Heart right ventricle (tissue), 16 donors: Measurements from ENCODE around the gene SMYD5. TPM values are rescaled to one million over a fixed set of nuclear protein-coding genes. Genes with fewer than 3 reads are reported as not detected.

ENCODE experiments used
- ATAC-seq, 8 donors: fragments of 200-7000 bp; cut with Tn5 transposase; one replicate each; pipeline ENCODE4 v1.9.1; 2020; ENCODE audit warnings: mild to moderate bottlenecking in 8 of 8, moderate library complexity in 8 of 8, moderate number of reproducible peaks in 1 of 8
- DNase-seq, 2 donors: peaks; one replicate each; pipeline ENCODE4 v3.0.0-alpha.2; 2020
- H3K27ac ChIP-seq, 10 donors: fragments of 200-600 bp; sonication (generic) in 2 of 10; one replicate each; pipeline versions ENCODE4 v1.5.0 to v1.8.0; 2020 to 2022; ENCODE audit warnings: mild to moderate bottlenecking in 3 of 10
- H3K27me3 ChIP-seq, 7 donors: fragments of 200-600 bp; one replicate each; pipeline ENCODE4 v1.8.0; 2021 to 2022; ENCODE audit warnings: mild to moderate bottlenecking in 2 of 7
- H3K36me3 ChIP-seq, 9 donors: fragments of 200-600 bp; sonication (generic) in 1 of 9; one replicate each; pipeline versions ENCODE4 v1.5.0 to v1.8.0; 2020 to 2022; ENCODE audit warnings: mild to moderate bottlenecking in 2 of 9
- H3K4me1 ChIP-seq, 9 donors: fragments of 200-600 bp; sonication (generic) in 1 of 9; one replicate each; pipeline versions ENCODE4 v1.5.0 to v1.8.0; 2020 to 2022; ENCODE audit warnings: mild to moderate bottlenecking in 4 of 9
- H3K4me3 ChIP-seq, 10 donors: fragments of 200-600 bp; sonication (generic) in 2 of 10; one replicate each; pipeline versions ENCODE4 v1.5.0 to v1.8.0; 2020 to 2022; ENCODE audit warnings: mild to moderate bottlenecking in 7 of 10, moderate library complexity in 2 of 10
- H3K9me3 ChIP-seq, 11 donors: fragments of 200-600 bp in 10 of 11; sonication (generic) in 2 of 11; one replicate each; pipeline versions ENCODE4 v1.5.0 to v1.8.0; 2013 to 2022; ENCODE audit warnings: mild to moderate bottlenecking in 2 of 11, control low read depth in 1 of 11, moderate library complexity in 1 of 11
- CTCF ChIP-seq, 9 donors: fragments of 200-600 bp; sonication (generic) in 2 of 9; IDR thresholded peaks; one replicate each; pipeline versions ENCODE4 v1.5.0 to v1.8.0; 2021 to 2022; ENCODE audit warnings: antibody characterized with exemption in 9 of 9, mild to moderate bottlenecking in 5 of 9, moderate library complexity in 1 of 9
- WGBS, 2 donors: extraction: QIAGEN DNeasy Blood & Tissue Kit; methylation state at CpG; one replicate each; pipeline ENCODE4 v1.1.7; 2013; ENCODE audit warnings: inconsistent platforms in 1 of 2; 5-methylcytosine and 5-hydroxymethylcytosine counted together
- intact Hi-C, 10 donors: fragments of 100-400 bp; cut with DNase I; formaldehyde crosslinking; loops; one replicate each; pipeline versions ENCODE4 v1.11.1 to v1.14.2; 2022
- polyA plus RNA-seq, 2 donors: library from polyadenylated mRNA; stranded (reverse); fragments of 200-250 nt; gene quantifications; one replicate each; pipeline ENCODE4 v1.2.3, GENCODE V29; 2013
- total RNA-seq, 10 donors: library from RNA; stranded (reverse); fragmentation: NEBNext Ultra II Directional in 3 of 10; extraction: Animal tissue kit (Norgen Biotek cat#: 25700) in 3 of 10; gene quantifications; one replicate each; pipeline versions ENCODE4 v1.2.1 to v1.2.4, GENCODE V29; 2021 to 2023
- donor health status: Arrhythmogenic right ventricular cardiomyopathy.
- donor health status: ischemic (EF 13 %, LVEDD 7.1; RV severe dilation, severe dysfunction).
- donor health status: healthy with polysubstance abuse.
- donor health status: DM: no; HTN: yes; CAD: no.
- donor health status: DM: no; HTN: no; CAD: no.
- donor health status: ischemic (EF 25% LVEDD 6.9; RV normal size, moderate dysfunction).
- donor health status: ischemic (EF 25% LVEDD 5.7; RV mildly dilated, moderate dysfunction).
- donor health status: healthy.
- donor health status: DM: yes; HTN: yes; CAD: no.
- donor health status: Ischemic cardiomyopathy.
- donor health status: ischemic (EF 35%, LVEDD 5.7; RV mildly dilated, moderate dysfunction).
- donor health status: nonischemic (EF 11% LVEDD 7.7; RV severe dilation, severe dysfunction).
- donor health status: DM: yes; HTN: yes; CAD: no.
- donor health status: PGD.
- donor health status: ischemic (EF 29% LVEDD 5.4; RV normal size, mild dysfunction).
- donor health status: nonischemic (EF 23%, LVEDD 6.1; RV moderate dilation, normal function).

SMYD5 gene
- total and polyA plus RNA-seq, 12 donors = 13.3 to 22.7 (median 17.5) TPM

GRCh38 chr2:73203055-73203681, 10.9 kb upstream of the SMYD5 start:
- Histone ChIP-seq H3K4me1 (peaks cover 4 to 18% (median 16%) of the 10 kb centered on the region in 9 donors), H3K27me3 (peaks cover 31 to 80% (median 73%) of the 10 kb centered on the region in 7 donors), H3K4me3 (peak overlapping the region in 8 of 10 donors; percentile 4 to 41 (median 31)), H3K9me3 (no peaks in the 10 kb centered on the region), H3K36me3 (no peaks in the 10 kb centered on the region), H3K27ac (no peak overlapping the region)
- DNase-seq = no peak
- WGBS, 2 donors = 2 to 4% methylated on average over 44 of the region's 44 CpGs
- intact Hi-C loops = no loop called here
- TF ChIP-seq CTCF (IDR thresholded peaks at IDR 0.05) = no peak
- ATAC-seq = peak in 3 of 8 donors; percentile 26 to 56 (median 26)

- H3K9me3 ChIP-seq = no peaks in the 10 kb centered on the region
- no peak for TF ChIP-seq CTCF (IDR thresholded peaks at IDR 0.05)
- intact Hi-C loops = no loop called here
- 83 to 85% methylated on average over 6 of the region's 6 CpGs for WGBS, 2 donors
- no peak for ATAC-seq
- no peaks in the 10 kb centered on the region for H3K36me3 ChIP-seq
- H3K4me3 ChIP-seq = no peak overlapping the region
- H3K27me3 ChIP-seq = peaks cover 31 to 56% (median 50%) of the 10 kb centered on the region in 7 donors
- H3K27ac ChIP-seq = no peak overlapping the region
- no peak for DNase-seq
- H3K4me1 ChIP-seq = peaks cover 4 to 18% (median 16%) of the 10 kb centered on the region in 9 donors
These were observed 8.4 kb upstream of the SMYD5 start for GRCh38 chr2:73205611-73206010.

GRCh38 chr2:73208258-73208657, 5.8 kb upstream of the SMYD5 start:
- Histone ChIP-seq H3K27me3 (peaks cover 9 to 29% (median 23%) of the 10 kb centered on the region in 7 donors), H3K9me3 (no peaks in the 10 kb centered on the region), H3K4me1 (peaks cover 0 to 12% (median 6%) of the 10 kb centered on the region in 9 donors), H3K4me3 (no peak overlapping the region), H3K36me3 (no peaks in the 10 kb centered on the region), H3K27ac (no peak overlapping the region)
- 76 to 80% methylated on average over 3 of the region's 3 CpGs for WGBS, 2 donors
- DNase-seq = no peak
- intact Hi-C loops = no loop called here
- no peak for ATAC-seq
- no peak for TF ChIP-seq CTCF (IDR thresholded peaks at IDR 0.05)

GRCh38 chr2:73210019-73210418, 4.0 kb upstream of the SMYD5 start:
- intact Hi-C loops = loop anchor here in 1 of 10 donors (5.0 kb wide), 1 partner anchor 33 kb away; no protein-coding TSS in a partner anchor
- WGBS, 2 donors = 79 to 82% methylated on average over 4 of the region's 4 CpGs
- Histone ChIP-seq H3K4me1 (peaks cover 0 to 22% (median 15%) of the 10 kb centered on the region in 9 donors), H3K27ac (no peak overlapping the region), H3K27me3 (peaks cover 0 to 13% (median 8%) of the 10 kb centered on the region in 7 donors), H3K36me3 (no peaks in the 10 kb centered on the region), H3K9me3 (no peaks in the 10 kb centered on the region), H3K4me3 (no peak overlapping the region)
- ATAC-seq (no peak), DNase-seq (no peak)
- TF ChIP-seq CTCF (IDR thresholded peaks at IDR 0.05) = no peak
